ENCODE data around the gene TMEM86A. TPM values are rescaled to one million over a fixed set of nuclear protein-coding genes. Genes with fewer than 3 reads are reported as not detected.
"Not testable (repeated sequence)": the region's sequence is repeated elsewhere in the genome, so short reads cannot be mapped to it uniquely, and the experiment has no call there.

TMEM86A gene
- total and polyA plus RNA-seq, 2 donors (not counting 1 experiment from before 2014, with no cell fraction given), result 0.16 to 0.83 TPM

GRCh38 chr11:18684267-18684666 is 14.3 kb upstream of the TMEM86A start:
- H3K79me2 ChIP-seq (ENCODE audit: control insufficient read depth, insufficient read depth, low read length), result no peaks in the 10 kb centered on the region
- H4K20me1 ChIP-seq (ENCODE audit: control insufficient read depth, extremely low read depth, insufficient read depth, low read length), result no peaks in the 10 kb centered on the region
- H3K36me3 ChIP-seq (ENCODE audit: control insufficient read depth, insufficient read depth, low read length), result no peaks in the 10 kb centered on the region
- no peak overlapping the region for H3K4me3 ChIP-seq (replicated peaks in 1 of 4; ENCODE audit: control extremely low read depth in 1 of 4, insufficient read depth in 1 of 4, low read depth in 3 of 4, low read length in 4 of 4)
- TF ChIP-seq CTCF (conservative IDR thresholded peaks at IDR 0.05 in 1 of 2, IDR thresholded peaks at IDR 0.05 in 1 of 2; ENCODE audit: low read depth in 1 of 2, low read length in 2 of 2) (no peak), EZH2 (IDR thresholded peaks at IDR 0.05; ENCODE audit: low read length, missing control alignments) (no peak)
- H2AFZ ChIP-seq (ENCODE audit: low read length), result no peak overlapping the region
- no peaks in the 10 kb centered on the region for H3K27me3 ChIP-seq (ENCODE audit: control insufficient read depth, insufficient read depth, low read length)
- no peak overlapping the region for H3K27ac ChIP-seq (ENCODE audit: insufficient read depth, low read length)
- no peak for DNase-seq (ENCODE audit: low read depth in 2 of 2)
- no peak overlapping the region for H3K4me2 ChIP-seq (ENCODE audit: extremely low read depth, insufficient read depth, low read length)
- H3K9ac ChIP-seq (ENCODE audit: insufficient read depth, low read length), result no peak overlapping the region
- H3K9me3 ChIP-seq (ENCODE audit: control insufficient read depth, insufficient read depth, low read depth, low read length), result no peaks in the 10 kb centered on the region
- H3K4me1 ChIP-seq (ENCODE audit: control insufficient read depth, extremely low read depth, insufficient read depth, low read length), result no peaks in the 10 kb centered on the region

GRCh38 chr11:18691467-18692140 is 7.0 kb upstream of the TMEM86A start:
- not testable (repeated sequence) for H3K4me1 ChIP-seq (ENCODE audit: control insufficient read depth, extremely low read depth, insufficient read depth, low read length); H3K4me2 ChIP-seq (ENCODE audit: extremely low read depth, insufficient read depth, low read length); H3K27ac ChIP-seq (ENCODE audit: insufficient read depth, low read length); H3K27me3 ChIP-seq (ENCODE audit: control insufficient read depth, insufficient read depth, low read length); H3K9ac ChIP-seq (ENCODE audit: insufficient read depth, low read length); H3K4me3 ChIP-seq (replicated peaks in 1 of 4; ENCODE audit: control extremely low read depth in 1 of 4, insufficient read depth in 1 of 4, low read depth in 3 of 4, low read length in 4 of 4); H3K79me2 ChIP-seq (ENCODE audit: control insufficient read depth, insufficient read depth, low read length); H3K36me3 ChIP-seq (ENCODE audit: control insufficient read depth, insufficient read depth, low read length); H4K20me1 ChIP-seq (ENCODE audit: control insufficient read depth, extremely low read depth, insufficient read depth, low read length); H3K9me3 ChIP-seq (ENCODE audit: control insufficient read depth, insufficient read depth, low read depth, low read length); H2AFZ ChIP-seq (ENCODE audit: low read length); DNase-seq (ENCODE audit: low read depth in 2 of 2)

DNA sequence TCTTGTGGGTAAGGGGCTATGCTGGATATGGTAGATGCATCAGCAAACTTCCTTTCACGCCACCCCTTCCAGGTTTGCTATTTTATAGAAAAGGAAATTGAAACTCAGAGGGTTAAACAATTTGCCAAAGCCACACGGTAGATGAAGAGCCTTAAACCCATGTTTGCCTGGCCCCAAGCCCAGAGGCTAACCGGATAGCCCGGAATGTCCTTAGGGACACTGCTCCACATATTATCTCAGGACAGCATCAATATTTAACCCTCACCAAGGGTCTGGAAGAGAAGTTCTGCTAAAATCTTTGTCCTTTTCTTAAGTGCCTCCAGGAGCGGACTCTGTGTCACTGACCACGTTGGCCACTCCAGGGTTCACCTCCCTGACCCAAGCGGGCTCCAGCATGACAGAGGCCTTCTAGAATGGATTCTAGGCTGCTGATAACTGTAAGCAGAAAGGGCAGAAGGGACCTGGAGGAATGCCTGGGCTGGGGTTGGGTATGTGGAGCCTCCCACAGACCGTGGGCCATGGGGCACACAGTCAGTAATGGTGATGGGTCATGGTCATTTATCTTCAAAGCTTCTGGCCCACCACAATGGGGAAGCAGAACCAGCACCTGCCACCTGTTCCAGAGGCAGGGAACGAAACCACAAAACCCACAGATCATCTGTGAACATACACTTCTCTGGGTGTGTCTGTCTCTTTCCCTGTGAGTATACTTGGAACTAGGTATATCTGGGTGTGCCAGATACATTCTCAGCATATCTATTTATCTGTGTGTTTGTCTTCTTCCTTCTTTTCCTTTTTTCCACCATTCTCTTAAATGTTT is 5.4 kb upstream of the TMEM86A start:
- DNase-seq (ENCODE audit: low read depth in 2 of 2), result no peak
- Histone ChIP-seq H2AFZ (ENCODE audit: low read length) (no peak overlapping the region), H3K4me2 (ENCODE audit: extremely low read depth, insufficient read depth, low read length) (no peak overlapping the region), H4K20me1 (ENCODE audit: control insufficient read depth, extremely low read depth, insufficient read depth, low read length) (no peaks in the 10 kb centered on the region), H3K27ac (ENCODE audit: insufficient read depth, low read length) (no peak overlapping the region), H3K4me3 (replicated peaks in 1 of 4; ENCODE audit: control extremely low read depth in 1 of 4, insufficient read depth in 1 of 4, low read depth in 3 of 4, low read length in 4 of 4) (no peak overlapping the region), H3K4me1 (ENCODE audit: control insufficient read depth, extremely low read depth, insufficient read depth, low read length) (no peaks in the 10 kb centered on the region), H3K36me3 (ENCODE audit: control insufficient read depth, insufficient read depth, low read length) (no peaks in the 10 kb centered on the region), H3K9ac (ENCODE audit: insufficient read depth, low read length) (no peak overlapping the region), H3K9me3 (ENCODE audit: control insufficient read depth, insufficient read depth, low read depth, low read length) (no peaks in the 10 kb centered on the region), H3K27me3 (ENCODE audit: control insufficient read depth, insufficient read depth, low read length) (no peaks in the 10 kb centered on the region), H3K79me2 (ENCODE audit: control insufficient read depth, insufficient read depth, low read length) (no peaks in the 10 kb centered on the region)
- no peak for TF ChIP-seq CTCF (conservative IDR thresholded peaks at IDR 0.05 in 1 of 2, IDR thresholded peaks at IDR 0.05 in 1 of 2; ENCODE audit: low read depth in 1 of 2, low read length in 2 of 2)
- no peak for TF ChIP-seq EZH2 (IDR thresholded peaks at IDR 0.05; ENCODE audit: low read length, missing control alignments)

Data from fibroblast of lung (primary cell).